Ammon's horn (tissue), 1 donor: Measurements from ENCODE around the gene WDR75.

Source experiments
- DNase-seq: peaks from one replicate; pipeline ENCODE4 v3.0.0-alpha.2; 2016; ENCODE audit warnings: low spot score

WDR75 gene

DNA sequence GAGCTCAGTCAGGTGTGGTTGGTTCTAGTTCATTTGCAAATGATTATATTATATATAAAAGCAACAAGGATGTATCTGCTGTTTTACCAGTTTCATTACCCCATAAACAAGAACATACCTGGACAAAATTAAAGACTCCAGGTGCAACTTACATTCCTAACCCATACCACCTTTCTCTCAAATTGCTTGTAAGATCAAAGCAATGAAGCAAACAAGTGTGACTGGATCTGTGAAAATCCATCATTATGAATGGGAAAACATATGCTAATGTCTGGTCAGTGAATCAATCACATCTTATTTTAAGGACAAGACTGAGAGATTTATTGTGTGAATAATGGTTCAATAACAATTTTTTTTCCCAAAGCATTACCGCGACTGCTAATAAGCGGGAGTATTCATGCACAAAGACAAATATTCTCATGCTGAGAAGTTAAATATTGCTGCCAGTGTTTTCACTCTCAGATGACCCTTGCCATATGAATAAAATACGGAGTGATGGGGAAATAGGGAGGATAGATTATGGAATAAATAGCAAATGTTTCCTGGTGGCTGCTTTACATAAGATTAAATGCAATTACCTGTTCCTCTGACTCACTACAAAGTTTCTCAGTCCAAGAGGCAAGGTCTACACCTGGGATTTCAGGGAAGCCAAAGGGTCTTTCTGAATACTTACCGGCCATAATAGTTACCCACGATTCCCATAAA, 59.3 kb downstream of the WDR75 start:
- no peak for DNase-seq

DNA sequence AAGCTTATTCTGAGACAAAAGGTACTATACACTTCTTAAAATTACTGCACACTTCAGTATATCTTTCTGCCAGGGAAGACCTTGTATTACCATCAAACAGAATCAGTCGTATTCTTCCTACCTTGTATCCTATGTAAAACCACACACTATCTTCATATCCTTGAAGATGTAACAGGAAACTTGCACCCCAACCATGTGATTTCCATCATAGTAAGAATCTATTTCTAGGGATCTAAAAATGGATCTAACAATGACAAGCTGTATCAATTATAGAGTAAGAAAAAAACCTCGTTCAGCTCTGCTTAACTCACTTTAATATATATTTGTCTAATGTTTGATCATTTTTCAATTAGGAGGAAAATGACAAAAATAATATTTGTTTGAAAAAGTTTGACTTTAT, 60.2 kb downstream of the WDR75 start:
- DNase-seq: no peak

DNA sequence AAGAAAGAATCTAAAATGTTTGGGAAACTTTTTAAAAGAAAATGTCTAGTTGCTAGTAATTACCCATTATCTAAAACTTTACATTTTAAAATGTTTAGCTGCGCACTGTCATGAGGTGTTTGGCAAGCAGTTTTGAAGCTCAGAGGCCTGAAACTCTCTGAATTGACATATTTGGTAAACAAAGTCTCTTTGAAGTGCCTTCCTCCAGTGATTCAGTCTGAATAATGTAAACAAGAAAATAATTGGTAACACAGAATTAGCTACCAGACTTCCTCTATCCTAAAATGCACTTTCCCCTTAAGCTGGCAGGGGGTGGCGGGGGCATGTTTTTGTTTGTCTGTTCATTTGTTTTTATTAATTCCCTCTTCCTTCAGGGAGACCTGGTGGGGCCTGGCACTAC, 61.4 kb downstream of the WDR75 start:
- DNase-seq: no peak

- DNase-seq: no peak
Measured at GRCh38 chr2:189504238-189504637, 63.0 kb downstream of the WDR75 start.

DNA sequence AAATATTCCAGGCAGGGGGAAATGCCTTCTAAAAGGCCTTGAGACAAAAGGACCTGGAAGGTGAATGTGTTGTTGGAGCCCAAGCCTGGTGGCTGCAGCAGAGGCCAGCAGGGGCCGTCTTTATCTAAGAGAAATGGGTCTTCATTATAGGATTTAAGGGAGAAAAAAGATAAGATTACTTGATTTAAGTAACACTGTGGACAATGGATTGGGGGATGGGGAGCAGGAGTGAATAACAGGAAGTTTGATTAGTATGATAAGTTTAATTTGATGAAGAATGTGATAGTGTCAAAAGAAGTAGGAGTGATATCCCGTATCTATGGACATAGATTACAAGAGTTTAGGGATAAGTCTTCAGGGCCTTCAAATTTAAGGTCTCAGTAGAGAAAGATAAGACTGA, 64.2 kb downstream of the WDR75 start:
- no peak for DNase-seq

GRCh38 chr2:189506514-189506976, 65.3 kb downstream of the WDR75 start:
- DNase-seq: no peak

DNA sequence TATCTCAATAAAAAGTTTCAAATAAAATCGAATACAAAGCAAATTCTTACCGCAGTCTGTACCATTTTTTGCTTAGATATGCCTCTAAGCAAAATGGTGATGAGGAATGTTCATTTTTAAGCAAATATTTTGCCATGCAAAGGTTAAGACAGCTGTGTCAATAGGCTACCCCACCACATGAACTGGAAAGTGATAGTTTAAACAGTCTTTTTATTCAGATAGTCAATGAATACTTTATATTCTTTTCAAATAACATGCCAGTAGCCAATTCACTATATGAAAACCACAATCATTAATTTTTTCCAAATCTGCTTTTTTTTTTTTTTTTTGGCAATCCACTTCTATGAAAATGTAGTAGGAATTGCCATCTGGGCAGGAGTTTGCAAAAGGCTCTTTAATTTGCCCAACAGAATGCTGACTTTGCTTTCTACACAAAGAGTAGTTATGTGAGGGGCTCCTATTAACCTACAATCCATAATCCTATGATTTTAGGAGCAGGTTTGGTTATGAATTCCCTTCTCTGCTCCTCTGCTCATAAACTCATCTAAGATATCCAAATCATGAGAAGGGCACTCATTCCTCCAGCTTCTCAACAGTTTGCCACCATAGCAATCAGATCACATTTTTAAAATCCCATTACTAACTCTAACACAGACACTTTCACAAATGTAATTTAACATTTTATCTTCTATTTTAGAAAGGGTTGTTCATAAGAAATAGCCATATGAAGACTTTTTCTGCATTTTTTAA, 70.1 kb downstream of the WDR75 start:
- no peak for DNase-seq

GRCh38 chr2:189511960-189512319, 70.7 kb downstream of the WDR75 start:
- no peak for DNase-seq

DNA sequence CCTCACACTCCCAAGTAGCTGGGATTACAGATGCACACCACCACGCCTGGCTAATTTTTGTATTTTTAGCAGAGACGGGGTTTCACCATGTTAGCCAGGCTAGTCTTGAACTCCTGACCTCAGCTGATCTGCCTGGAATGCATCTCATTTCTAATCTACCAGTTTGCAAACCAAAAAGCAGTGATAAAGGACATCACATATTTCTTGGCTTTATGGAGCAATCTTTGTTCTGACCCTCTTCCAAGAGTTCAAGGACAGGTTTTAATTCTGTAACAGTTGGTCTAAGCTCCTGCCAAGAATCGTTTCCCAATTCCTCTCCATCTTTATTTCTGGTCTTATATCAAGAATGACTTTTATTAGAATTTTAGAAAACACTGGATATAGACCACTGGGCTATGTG, 71.6 kb downstream of the WDR75 start:
- DNase-seq: no peak

GRCh38 chr2:189514104-189514503, 72.8 kb downstream of the WDR75 start:
- peak; percentile 60 for DNase-seq

GRCh38 chr2:189515264-189515663, 74.0 kb downstream of the WDR75 start:
- DNase-seq: no peak

GRCh38 chr2:189516546-189516945, 75.3 kb downstream of the WDR75 start:
- DNase-seq: no peak

DNA sequence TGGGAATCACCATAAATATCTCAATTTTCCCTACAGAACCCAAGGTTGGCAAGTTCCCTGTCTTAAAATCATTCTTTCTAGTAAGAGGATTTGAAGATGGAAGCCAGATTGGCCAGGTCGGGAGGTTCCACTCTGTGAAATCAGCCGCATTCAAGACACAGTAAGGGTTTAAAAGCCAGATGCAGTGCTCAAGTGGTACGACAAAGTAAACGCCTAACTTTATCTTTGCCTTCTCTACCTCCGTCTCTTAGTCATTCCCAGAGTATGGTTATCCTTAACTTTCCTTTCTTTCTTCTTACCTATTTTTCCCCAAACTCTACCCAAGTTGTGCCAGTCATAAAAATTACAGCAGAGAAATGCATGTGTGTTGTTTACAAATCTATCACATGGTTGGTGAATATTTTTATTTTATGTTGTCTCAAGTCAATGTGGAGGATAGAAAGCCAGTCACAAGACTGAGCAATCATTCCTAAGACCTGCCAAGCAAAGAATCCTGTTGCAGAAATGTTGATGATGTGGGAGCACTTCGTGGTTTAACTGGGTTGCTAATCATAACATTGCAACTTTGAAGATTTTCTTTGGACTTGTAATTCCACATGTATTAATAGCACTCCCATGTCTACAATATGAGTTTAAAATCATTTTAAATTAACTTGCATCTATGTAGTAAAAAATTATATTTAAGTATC, 76.7 kb downstream of the WDR75 start:
- no peak for DNase-seq

DNA sequence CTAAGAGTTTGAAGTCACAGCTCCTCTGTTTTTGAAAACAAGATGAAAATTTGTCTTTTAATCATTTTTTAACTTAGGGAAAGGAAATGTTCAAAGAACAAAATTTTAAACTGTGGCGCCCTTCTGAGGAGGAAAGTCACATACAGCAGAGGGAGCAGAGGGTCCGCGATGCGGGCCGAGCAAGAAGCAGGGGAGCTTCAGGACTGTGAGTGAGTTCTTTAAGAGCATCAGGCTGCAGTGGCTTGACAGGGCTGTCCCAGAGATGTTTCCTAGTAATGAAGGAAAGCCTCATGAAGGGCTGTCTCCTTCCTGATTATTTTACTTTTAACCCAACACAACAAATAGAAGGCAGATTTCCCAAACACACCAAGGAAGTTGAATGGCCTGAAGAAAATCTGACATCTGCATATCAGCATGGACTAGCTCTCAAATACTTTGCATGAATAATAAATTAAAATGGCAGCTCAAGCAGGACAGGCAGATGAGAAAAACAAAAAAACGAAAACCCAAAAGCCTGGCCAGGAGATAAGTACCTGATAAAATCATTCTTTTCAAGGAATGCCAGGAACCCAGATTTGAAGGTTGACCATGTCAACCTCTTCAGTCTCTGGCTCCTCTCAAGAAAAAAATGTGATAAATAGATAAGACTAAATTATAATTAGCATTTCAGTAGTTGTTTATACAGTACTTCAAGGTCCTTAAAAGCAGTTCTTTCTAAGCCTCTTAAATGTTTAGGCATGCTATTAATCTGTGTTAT, 78.5 kb downstream of the WDR75 start:
- DNase-seq: no peak

DNA sequence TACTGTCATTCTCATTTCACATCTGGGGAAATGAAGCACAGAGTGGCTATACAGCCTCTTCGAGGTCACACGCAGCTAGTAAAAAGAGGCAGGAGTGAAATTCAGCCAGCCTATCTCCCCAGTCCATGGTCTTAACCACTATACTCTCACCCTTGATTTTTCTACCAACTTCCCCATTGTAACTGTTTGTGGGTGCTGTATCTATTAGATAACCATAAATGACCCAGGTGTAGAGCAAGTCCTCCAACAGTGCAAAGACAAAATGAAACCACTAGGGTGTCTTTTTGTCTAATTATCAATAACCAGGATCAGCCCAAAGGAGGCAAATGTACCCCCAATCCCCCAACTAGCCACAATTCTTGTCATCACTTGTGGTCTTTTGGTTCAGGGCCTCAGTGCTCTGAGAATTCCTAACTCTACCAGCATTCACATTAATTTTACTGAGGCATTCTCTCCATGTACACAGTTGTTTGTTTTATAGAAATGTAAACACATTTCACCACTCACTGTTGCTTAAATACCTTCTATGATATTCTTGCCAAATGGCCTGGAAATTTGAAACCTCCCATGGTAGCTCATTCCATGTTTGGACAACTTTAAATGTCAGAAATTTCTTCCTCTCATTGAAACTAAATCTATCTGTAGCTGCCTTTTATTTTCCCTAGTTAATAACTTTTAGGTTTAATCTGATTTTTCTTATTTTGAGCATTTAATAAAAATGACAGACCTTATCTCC, 80.6 kb downstream of the WDR75 start:
- DNase-seq: no peak

- DNase-seq: no peak
Measured at GRCh38 chr2:189522435-189523151, 81.3 kb downstream of the WDR75 start.

DNA sequence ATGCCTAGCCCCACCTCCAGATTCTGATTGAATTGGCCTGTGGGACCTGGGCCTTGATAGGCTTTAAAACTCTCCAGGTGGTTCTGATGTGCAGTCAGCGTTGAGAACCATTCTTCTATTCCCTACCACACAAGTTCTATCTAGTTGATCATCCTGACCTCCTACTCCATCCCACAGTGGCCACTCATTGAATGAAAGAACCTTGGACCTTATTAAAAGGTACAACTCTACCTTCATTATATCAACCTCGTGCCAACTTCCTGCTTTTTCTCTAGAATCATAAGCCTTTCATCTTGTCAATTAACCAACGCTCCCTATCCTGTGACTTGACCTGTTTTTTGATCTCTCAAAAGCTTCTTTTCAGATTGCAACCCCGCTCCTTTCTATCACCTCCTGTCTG, 83.5 kb downstream of the WDR75 start:
- DNase-seq: no peak
